Retinal pigment epithelial cell (primary cell): ENCODE results near the gene POU4F3.

Experiments
- DNase-seq: peaks from one replicate; pipeline ENCODE4 v3.0.0-alpha.2; 2010; ENCODE audit warnings: low read depth
- H3K4me3 ChIP-seq: 2 replicates; pipeline ENCODE4 v1.5.1; 2011; ENCODE audit warnings: mild to moderate bottlenecking, low read length, control low read depth, moderate library complexity
- TF ChIP-seq, protein P1 (sequence below): conservative IDR thresholded peaks from 2 replicates; pipeline ENCODE4 v1.5.1; 2011; ENCODE audit warnings: low read depth, low read length, control low read depth, inconsistent platforms

POU4F3 gene

DNA sequence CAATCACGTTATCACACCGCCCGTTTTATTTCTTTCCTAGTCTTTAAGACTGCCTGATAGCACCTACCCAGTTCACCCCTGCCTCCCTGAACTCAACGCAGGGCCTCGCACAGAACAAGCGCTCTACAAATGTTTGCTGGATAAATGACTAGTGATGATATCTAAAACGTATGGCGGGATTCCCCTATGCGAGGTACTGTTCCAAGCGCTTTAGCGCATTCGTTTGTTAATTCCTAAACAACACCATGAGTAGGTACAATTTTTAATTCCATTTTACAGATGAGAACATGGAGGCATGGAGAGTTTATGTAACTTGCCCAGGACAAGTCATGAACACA, 6.6 kb downstream of the POU4F3 start:
- DNase-seq = no peak
- no peak overlapping the region for H3K4me3 ChIP-seq
- TF ChIP-seq, protein P1, sequence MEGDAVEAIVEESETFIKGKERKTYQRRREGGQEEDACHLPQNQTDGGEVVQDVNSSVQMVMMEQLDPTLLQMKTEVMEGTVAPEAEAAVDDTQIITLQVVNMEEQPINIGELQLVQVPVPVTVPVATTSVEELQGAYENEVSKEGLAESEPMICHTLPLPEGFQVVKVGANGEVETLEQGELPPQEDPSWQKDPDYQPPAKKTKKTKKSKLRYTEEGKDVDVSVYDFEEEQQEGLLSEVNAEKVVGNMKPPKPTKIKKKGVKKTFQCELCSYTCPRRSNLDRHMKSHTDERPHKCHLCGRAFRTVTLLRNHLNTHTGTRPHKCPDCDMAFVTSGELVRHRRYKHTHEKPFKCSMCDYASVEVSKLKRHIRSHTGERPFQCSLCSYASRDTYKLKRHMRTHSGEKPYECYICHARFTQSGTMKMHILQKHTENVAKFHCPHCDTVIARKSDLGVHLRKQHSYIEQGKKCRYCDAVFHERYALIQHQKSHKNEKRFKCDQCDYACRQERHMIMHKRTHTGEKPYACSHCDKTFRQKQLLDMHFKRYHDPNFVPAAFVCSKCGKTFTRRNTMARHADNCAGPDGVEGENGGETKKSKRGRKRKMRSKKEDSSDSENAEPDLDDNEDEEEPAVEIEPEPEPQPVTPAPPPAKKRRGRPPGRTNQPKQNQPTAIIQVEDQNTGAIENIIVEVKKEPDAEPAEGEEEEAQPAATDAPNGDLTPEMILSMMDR = no peak

DNA sequence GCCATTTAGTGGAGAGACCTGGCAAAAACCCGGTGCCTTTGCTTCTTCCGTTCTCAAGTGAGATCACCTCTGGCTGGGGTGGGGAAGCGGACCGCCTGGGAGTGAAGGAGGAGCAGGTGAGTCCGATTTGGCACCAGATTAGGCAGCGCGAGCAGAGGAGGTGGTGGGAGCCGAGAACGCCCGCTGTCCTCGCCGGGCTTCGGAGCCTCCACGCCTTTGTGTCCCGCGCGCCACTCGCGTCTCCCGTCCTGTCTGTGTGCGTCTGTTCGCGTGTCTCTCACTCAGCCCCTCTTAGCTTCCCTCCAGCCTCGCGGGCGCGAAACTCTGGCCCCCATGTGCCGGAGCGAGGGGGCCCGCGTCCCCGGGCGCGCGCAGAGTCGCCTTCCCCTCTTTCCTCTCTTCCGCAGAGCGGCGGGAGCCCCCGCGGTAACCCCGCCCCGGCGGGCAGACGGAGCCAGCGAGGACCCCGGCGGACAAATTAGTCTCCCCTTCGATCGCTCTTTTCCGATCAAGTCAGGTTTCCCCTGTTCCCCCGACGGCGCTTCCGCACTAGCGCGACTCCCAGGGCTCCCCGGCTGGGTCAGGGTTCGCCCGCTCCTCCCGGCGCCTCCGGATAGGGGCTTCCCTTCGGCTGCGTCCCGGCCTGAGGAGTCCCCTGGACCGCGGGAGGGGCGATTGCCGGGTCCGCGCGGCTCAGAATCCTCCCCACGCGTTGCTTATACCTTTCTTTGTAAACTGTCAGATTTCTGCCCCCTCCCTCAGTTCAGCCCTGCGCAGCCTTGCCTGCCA, 7.1 kb downstream of the POU4F3 start:
- DNase-seq = no peak
- TF ChIP-seq, protein P1 = no peak
- no peak overlapping the region for H3K4me3 ChIP-seq

DNA sequence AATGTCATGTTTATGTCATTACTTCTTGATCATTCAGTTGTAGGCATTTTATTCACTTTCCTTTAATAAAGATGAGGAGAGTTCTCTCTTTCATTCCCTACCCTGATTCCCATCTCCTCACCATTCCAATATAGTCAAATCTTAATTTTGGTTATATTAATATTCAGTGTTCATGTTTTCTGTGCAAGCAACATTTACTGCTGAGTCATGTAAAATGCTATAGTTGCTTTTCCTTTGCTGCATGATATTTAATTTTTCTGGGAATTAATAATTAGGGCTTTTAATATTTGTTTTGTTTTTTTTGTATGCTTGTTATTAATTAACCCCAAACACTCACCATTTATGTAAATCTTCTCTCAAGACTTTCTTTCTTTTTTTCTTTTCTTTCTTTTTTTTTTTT, 18.5 kb downstream of the POU4F3 start:
- TF ChIP-seq, protein P1 = no peak
- DNase-seq = no peak

DNA sequence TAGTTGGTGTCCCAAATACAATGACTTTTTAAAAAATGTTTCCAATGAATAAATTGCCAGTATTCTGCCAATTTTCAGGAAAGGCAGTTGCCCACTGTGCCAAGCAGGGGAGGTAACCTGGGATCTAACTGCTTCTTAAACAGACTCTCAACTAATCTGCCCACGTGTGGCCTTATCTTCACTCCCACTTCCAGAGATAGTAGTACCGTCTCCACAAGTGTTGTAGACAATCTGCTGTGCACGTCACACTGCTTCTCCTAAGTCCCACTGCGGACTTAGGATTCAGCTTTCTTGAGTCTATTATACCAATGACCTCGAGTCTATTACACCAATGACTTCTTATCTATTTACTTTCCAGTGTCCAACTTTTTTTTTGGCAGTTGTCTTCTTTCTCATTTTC, 21.2 kb downstream of the POU4F3 start:
- H3K4me3 ChIP-seq = no peak overlapping the region
- no peak for DNase-seq
- TF ChIP-seq, protein P1 = no peak

More for the DNA sequence above, 18.5 kb downstream of the POU4F3 start:
- H3K4me3 ChIP-seq = no peak overlapping the region

DNA sequence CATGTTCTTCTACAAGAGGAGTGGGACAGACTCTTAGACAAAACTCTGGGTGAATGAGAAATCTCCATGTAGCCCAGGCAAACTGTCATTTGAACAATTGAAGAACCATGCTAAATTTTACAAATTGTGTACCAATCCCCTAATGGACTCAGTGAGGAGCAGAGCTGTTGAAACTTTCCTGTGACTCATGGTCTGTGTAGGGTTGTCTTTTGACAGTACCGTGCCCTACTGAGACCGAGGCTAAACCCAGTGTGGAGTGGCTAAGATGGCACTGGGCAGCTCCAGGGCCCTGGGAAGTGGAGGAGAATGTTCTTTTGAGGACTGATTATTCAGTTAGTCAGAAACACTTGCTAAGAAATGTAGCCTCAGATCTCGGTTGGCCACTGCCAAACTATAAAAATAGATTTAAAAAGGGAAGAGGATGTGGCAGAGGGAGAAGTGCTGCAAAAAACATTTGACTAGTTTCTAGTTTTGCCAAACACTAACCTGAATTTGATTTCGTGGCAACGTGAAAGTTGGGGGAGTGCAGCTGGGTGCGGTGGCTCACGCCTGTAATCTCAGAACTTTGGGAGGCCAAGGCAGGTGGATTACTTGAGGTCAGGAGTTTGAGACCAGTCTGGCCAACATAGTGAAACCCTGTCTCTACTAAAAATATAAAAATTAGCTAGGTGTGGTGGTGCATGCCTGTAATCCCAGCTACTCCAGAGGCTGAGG, 24.7 kb downstream of the POU4F3 start:
- no peak for DNase-seq
- H3K4me3 ChIP-seq = no peak overlapping the region
- TF ChIP-seq, protein P1 = no peak

DNA sequence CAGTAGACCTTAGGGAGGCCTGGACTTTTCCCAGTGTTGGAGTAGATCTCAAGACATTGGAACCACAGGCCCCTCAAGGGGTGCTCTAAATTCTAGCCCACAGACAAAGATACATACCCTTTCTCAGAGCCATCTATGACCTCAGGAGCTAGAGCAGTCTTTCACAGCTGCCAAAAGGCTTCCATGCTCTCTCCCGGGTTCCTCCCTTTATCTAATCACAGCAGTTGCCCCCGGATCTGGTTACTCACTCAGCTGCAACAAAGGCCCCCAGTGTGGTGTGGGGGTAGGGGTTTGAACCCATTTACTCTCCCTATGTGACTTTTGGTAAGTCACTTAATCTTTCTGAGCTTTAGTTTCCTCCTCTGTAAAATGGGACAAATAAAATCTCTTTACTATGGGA, 27.0 kb downstream of the POU4F3 start:
- H3K4me3 ChIP-seq = no peak overlapping the region
- DNase-seq = no peak
- TF ChIP-seq, protein P1 = no peak

DNA sequence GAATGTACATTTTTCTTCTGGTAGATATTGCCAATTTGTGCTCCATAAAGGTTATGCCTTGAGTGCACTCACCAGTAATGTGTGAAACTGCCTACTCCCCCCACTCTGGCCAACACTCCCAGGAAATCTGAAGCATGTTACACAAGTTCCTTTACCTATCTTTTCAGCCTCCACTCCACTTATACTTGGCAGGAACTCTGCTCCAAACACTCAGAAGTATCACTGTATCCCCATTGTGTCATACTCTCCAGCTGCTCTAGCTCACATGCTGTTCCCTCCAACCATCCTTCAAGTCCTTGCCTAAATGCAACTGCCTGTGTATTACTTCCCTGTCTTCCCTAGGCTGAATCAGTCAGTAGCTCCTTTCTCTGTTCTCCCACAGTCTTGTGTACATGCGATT, 28.3 kb downstream of the POU4F3 start:
- H3K4me3 ChIP-seq = no peak overlapping the region
- TF ChIP-seq, protein P1 = no peak

More for the DNA sequence above, 28.3 kb downstream of the POU4F3 start:
- DNase-seq = no peak
